Neural cell (in vitro differentiated cells): ENCODE results near the gene KCNH6.

Experiments
- CTCF ChIP-seq: fragments of 450-650 bp; IDR thresholded peaks from 2 replicates; pipeline ENCODE4 v1.5.1; 2014; ENCODE audit warnings: antibody characterized with exemption, mild to moderate bottlenecking, moderate library complexity; ENCODE audit not compliant: poor library complexity, severe bottlenecking
- EP300 ChIP-seq: fragments of 450-650 bp; conservative IDR thresholded peaks from 2 replicates; pipeline ENCODE4 v1.6.1; 2014; ENCODE audit warnings: antibody characterized with exemption, mild to moderate bottlenecking, moderate library complexity; ENCODE audit not compliant: poor library complexity, severe bottlenecking
- EZH2 ChIP-seq: fragments of 200-600, 300-800 bp; shearing (Covaris generic), sonication (generic); IDR thresholded peaks from 2 replicates; pipeline ENCODE4 v1.6.1; 2014; ENCODE audit warnings: antibody characterized with exemption, low read length, borderline replicate concordance, mild to moderate bottlenecking; ENCODE audit not compliant: insufficient read depth, poor library complexity, severe bottlenecking
- POLR2AphosphoS5 ChIP-seq: IDR thresholded peaks from 2 replicates; pipeline ENCODE4 v1.6.1; 2012
- TAF1 ChIP-seq: IDR thresholded peaks from 2 replicates; pipeline ENCODE4 v1.6.1; 2012; ENCODE audit warnings: low read depth

- TF ChIP-seq EZH2 (no peak), CTCF (no peak), POLR2AphosphoS5 (no peak), TAF1 (no peak), EP300 (no peak)
Measured at GRCh38 chr17:63481488-63481870, 41.7 kb upstream of the KCNH6 start.
